Measurements from ENCODE around the gene DDX27.

GRCh38 chr20:49291200-49291599, 72.0 kb downstream of the DDX27 start:
- TF ChIP-seq POLR2A (IDR thresholded peaks at IDR 0.05): no peak
- TF ChIP-seq POLR2AphosphoS5 (IDR thresholded peaks at IDR 0.05): no peak
- TF ChIP-seq CTCF (IDR thresholded peaks at IDR 0.05): no peak
- no peak for TF ChIP-seq EP300 (IDR thresholded peaks at IDR 0.05)

Measured in gastroesophageal sphincter (tissue), 3 donors.